ENCODE data around the gene ZGLP1. TPM values are rescaled to one million over a fixed set of nuclear protein-coding genes. Genes with fewer than 3 reads are reported as not detected.
A peak's percentile ranks its signal among the peaks of the same experiment; 100 is the strongest.

Gene ZGLP1
- total and polyA plus RNA-seq, 2 of the 13 experiments (the other 11 are each of a cell fraction or from before 2014, with no cell fraction given), result 2.4 to 3.0 TPM

GRCh38 chr19:10334588-10335351 lies 25.2 kb upstream of the ZGLP1 start (continued):
- TF ChIP-seq GATA4 (IDR thresholded peaks at IDR 0.05; ENCODE audit: borderline replicate concordance, low read depth), result 0 out of 2 replicates have a peak, but pooled peaks have one; percentile 53
- TF ChIP-seq ARNT2 (CRISPR knock-in tag; IDR thresholded peaks at IDR 0.05; ENCODE audit: low read depth), result no peak
- peak; percentile 64; the same call in 1 of the 2 replicates for TF ChIP-seq TBP (CRISPR knock-in tag; IDR thresholded peaks at IDR 0.05)
- no peak for TF ChIP-seq ZNF337 (CRISPR knock-in tag; IDR thresholded peaks at IDR 0.05; ENCODE audit: borderline replicate concordance, low read depth)
- TF ChIP-seq ZNF275 (CRISPR knock-in tag; IDR thresholded peaks at IDR 0.05; ENCODE audit: borderline replicate concordance), result peak; percentile 46; the same call in 1 of the 2 replicates
- no peak for TF ChIP-seq ZSCAN29 (CRISPR knock-in tag; conservative IDR thresholded peaks at IDR 0.05)
- peak; percentile 34; the same call in 1 of the 2 replicates for TF ChIP-seq ZNF143 (CRISPR knock-in tag; IDR thresholded peaks at IDR 0.05)
- no peak for TF ChIP-seq SMARCC2 (IDR thresholded peaks at IDR 0.05)
- TF ChIP-seq CSRNP1 (CRISPR knock-in tag; IDR thresholded peaks at IDR 0.05), result peak; percentile 72; the same call in 1 of the 2 replicates
- TF ChIP-seq MXD4 (CRISPR knock-in tag; IDR thresholded peaks at IDR 0.05), result no peak; the same call in 1 of the 2 replicates
- TF ChIP-seq MYPOP (CRISPR knock-in tag; IDR thresholded peaks at IDR 0.05), result no peak
- TF ChIP-seq FOXP4 (CRISPR knock-in tag; IDR thresholded peaks at IDR 0.05), result peak; percentile 52; the same call in 1 of the 2 replicates
- peak; percentile 20; the same call in 1 of the 2 replicates for TF ChIP-seq ZNF770 (CRISPR knock-in tag; IDR thresholded peaks at IDR 0.05)
- TF ChIP-seq MEF2D (CRISPR knock-in tag; IDR thresholded peaks at IDR 0.05), result peak; percentile 47; the same call in 1 of the 2 replicates
- TF ChIP-seq KAT8 (CRISPR knock-in tag; IDR thresholded peaks at IDR 0.05), result peak; percentile 54; the same call in 1 of the 2 replicates
- TF ChIP-seq ZNF574 (CRISPR knock-in tag; IDR thresholded peaks at IDR 0.05), result peak; percentile 77
- 0 out of 2 replicates have a peak, but pooled peaks have one; percentile 8 for TF ChIP-seq ZNF136 (CRISPR knock-in tag; IDR thresholded peaks at IDR 0.05; ENCODE audit: low read depth)

Data from HepG2 (cell line).